GM19193 (cell line): ENCODE measurements around the gene ANKMY2.

Source experiments
- POLR2A ChIP-seq: IDR thresholded peaks from 4 replicates; pipeline ENCODE4 v1.6.1; 2011; ENCODE audit not compliant: insufficient read depth, insufficient read length; ENCODE audit errors: extremely low read depth

The ANKMY2 gene

DNA sequence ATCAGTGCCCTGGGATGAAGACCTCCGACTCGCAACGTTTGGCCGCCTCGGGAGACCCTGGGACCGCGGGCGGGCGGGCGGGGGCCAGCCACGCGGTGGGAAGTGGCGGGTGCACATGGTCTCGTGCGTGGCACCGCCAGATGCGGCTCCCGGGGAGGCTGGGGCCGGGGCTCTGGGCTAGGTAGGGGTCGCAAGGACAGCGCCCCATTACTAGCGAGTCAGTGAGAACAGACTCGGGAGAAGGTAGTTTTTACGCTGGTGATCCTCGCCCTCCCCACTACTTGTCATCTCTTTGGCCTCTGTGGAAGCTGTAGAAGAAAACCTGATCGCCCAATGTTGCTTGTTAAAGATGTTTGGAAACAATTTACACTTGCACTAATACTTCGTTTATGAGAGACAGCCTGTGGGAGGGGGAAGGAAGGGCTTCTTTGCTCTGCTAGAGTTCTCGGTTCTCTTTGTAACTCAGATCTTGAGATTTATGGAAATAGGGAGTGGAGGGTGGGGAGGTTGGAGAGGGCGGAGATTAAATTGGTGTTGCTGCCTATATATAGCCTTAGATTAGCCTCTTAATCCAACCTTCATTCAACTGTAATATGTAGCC lies 1.0 kb upstream of the ANKMY2 start:
- no peak for TF ChIP-seq POLR2A

DNA sequence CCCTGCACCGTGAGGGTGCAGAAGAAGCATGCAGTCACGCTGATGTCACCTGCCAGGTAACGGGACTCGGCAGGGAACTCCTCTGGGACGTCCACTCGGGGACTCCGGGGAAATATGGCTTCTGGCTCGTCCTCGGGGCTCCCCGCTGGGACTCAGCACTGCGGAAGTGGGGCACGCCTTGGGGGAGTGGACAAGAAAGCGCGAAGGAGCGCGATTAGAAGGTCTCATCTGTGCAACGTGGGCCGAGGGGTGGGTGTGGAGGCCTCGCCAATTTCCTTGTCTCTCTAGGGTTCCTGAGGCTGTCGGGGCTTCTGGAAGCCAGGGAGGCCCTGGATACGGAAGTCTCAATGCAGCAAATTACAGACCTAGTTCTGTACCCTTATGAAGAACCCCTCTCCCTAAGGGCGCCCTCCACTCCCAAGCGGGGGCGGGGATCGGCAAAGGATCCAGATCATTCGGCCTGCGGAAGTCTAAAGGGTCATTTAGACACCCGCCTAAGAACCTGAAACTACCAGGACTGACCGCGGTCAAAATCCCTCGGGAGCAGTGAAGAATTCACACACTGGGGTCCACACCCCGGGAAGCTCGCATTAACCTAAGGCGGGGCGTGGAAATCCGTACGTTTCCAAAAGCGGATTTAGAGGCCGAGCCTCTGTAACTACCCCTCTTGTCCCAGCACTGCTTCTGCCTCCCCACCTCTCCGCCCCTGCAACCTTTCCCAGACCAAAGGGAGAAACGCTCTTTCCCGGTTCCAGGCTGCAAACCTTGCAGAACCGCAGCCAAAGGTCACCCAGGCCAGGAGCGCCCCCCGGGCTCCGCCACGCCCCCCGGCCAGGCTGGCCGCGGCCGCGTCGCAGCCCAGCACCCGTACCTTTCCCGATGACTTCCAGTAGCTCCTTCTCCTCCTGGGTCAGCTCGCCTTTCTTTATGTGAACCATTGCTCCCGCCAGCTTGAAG lies 640 bp downstream of the ANKMY2 start:
- TF ChIP-seq POLR2A: no peak

DNA sequence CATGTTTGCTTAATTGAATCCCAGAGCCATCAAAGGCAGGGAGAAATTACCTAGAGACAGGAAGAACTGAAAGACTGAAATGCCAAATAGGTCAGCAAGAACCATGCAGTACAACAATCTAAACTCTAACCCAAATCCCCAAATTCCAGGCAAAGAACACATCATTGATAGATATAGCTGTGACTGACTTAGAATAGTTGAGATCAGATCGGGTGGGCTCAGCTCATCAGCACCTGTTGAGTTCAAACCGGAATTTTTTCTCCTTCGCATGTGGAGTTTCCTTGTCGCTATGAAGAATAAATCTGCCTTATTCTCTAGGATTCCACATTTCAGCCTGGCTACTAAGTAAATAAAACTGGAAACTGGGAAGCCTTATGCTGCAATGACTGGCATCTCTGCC lies 1.4 kb downstream of the ANKMY2 start:
- no peak for TF ChIP-seq POLR2A

DNA sequence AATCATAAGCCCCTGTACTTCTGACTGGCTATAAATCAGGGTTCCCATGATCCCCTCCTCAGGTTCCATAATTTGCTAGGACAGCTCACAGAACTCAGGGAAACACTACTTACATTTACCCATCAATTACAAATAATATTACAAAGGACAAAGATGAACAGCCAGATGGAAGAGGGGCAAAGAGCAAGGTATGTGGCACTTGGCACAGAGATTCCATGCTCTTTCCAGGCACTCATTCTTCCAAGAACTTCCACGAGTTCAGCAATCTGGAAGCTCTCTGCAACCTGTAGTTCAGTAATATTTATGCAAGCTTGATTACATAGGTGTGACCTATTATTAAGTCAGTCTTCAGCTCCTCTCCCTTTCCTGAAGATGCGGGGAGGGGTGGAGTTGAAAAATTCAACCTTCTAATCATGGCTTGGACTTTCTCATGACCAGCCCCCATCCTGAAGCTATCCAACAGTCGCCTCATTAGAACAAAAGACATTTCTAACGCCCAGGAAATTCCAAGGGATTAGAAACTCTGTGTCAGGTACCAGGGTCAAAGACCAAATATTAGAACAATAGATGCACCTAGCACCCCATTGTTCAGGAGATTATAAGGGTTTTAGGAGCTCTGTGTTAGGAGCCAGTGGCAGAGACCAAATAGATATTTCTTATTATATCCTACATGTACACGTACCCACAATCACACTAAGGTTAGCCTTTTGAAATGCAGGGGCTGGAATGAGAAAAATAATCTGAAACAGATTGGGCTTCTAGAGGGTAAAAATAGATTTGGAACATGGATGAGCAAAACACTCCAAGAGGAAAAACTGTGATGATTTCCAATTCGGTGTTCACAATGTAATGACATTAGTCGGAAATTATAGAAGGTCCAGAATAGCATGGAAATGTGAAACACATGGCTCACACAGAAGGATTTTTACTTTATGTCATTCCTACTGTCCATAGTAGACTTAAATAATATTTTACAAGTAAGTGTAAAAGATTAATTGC lies 7.0 kb downstream of the ANKMY2 start:
- no peak for TF ChIP-seq POLR2A

DNA sequence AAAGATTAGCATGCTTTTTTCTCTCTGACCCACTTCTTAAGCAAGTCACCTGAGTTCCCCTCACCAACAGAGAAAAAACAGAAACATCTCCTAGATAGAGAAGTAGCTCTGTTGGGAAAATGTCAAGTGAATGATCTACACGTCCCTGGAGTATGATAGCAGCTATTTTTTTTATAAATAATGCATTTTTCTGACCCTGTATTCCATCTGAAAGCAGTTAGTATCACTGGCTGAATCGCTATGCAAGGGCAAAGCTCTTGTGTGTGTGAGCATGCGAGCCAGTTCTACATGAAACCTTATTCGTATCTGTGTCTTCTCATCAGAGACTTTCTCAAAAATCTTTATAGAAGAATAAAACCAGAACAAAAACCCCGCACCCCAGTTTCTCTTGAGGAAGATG lies 8.2 kb downstream of the ANKMY2 start:
- no peak for TF ChIP-seq POLR2A

DNA sequence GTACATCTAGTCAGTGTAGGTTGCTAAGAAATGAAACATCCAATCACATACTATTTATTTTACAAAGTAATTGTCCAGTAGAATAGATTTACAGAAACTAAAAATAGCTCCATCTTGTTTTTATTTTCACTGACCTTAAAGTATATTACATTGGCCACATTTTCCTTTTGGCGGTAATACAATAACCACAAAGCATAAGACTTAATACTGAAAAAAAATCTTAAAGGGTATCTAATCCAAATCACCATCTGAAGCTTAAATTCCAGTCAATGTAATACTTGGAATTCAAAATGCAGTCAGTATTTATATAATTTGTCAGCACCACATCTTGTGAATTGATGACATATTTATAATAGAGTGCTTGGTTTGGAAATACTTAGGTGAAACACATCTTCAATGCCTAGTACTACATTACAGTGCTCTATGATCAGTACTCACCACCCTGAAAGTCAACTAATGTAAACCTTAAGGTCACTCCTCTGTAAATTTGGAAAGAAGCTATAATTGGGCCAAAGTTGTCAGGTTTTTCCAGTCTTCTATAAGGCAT lies 8.9 kb downstream of the ANKMY2 start:
- TF ChIP-seq POLR2A: no peak

GRCh38 chr7:16634271-16634738 lies 11.2 kb downstream of the ANKMY2 start:
- no peak for TF ChIP-seq POLR2A

DNA sequence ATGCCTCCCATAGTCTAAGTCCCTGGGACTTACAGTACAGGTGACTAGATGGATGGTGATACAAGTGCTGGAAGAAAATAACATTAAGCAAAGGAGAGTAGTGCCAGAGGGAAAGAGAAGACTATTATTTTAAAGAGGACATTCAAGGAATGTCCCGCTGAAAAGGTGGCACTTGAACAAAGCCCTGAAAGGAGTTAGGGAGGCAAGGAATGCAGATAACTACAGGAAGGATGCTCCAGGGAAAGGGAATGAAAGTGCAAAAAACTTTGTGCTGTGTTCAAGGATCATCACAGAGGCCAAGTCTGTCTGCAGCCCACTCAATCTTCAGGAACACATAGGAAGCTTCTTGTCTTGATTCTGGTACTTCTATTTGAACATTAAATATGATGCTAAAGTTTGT lies 14.9 kb downstream of the ANKMY2 start:
- TF ChIP-seq POLR2A: no peak

DNA sequence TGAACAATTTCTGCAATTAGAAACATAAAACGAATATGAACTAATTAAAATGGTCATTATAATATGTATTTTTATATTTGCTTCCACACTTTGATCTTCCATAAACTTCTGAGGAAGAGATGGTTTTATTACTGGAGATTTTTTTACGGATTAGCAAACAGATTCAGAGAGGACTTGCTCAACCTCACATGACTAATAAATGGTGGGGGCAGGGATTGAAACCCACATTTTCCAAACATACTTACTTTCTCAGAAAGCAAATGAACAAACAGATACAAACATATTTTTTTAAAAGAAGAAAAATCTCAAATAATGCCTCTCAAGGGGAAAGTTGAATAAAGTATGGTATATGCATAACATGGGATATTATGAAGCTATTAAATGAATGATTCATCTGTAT lies 18.3 kb downstream of the ANKMY2 start:
- no peak for TF ChIP-seq POLR2A

- no peak for TF ChIP-seq POLR2A
These were observed 19.2 kb downstream of the ANKMY2 start for GRCh38 chr7:16626388-16626787.

- no peak for TF ChIP-seq POLR2A
These were observed 25.6 kb downstream of the ANKMY2 start for GRCh38 chr7:16619979-16620408.

DNA sequence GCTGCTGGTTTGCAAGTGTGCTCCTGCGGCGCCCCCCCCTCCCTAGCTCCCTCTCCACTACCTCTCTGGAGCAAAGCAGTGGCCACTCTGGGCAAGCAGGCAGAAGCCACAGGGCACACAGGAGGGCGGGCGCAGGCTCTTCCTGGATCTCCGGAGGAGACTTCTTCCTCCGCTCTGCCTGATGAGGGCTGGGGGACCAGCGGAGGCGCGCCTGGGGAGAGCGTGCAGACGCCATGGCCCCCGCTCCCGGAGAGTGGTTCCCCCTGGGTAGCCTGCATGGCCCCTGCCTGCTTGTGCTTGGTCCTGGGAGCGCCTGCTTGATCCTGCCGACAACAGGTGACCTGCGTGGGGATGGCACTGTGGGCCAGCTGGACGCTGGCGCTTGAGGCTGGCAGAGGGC lies 29.0 kb downstream of the ANKMY2 start:
- no peak for TF ChIP-seq POLR2A

GRCh38 chr7:16616122-16616521 lies 29.4 kb downstream of the ANKMY2 start:
- no peak for TF ChIP-seq POLR2A

DNA sequence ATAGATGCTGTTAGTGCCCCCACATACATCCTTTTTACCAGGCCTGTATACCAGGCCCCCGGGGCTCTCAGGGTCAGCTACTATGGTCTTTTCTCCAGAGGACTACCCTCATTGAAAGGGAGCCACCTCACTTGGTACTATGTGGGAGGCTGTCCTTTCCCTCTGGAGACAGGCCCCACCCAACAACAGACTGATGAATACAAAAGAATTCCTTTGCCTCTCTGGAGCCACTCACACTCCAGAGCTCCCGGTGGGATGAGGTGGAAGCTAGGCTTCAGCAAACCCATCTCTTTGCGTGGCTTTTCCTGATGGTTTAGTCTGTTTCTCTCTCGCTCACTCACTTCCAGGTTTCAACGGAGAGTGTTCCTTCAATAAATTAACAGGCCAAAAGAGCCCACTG lies 30.3 kb downstream of the ANKMY2 start:
- no peak for TF ChIP-seq POLR2A
